HG02763 (cell line): ENCODE measurements around the gene YPEL5.

Source experiments
- ATAC-seq: cut with Tn5 transposase; IDR thresholded peaks from one replicate; pipeline ENCODE4 v1.9.1; 2021; ENCODE audit warnings: mild to moderate bottlenecking, moderate library complexity; ENCODE audit not compliant: unreplicated experiment

The YPEL5 gene

GRCh38 chr2:30201990-30202389 is 55.2 kb downstream of the YPEL5 start:
- no peak for ATAC-seq

- ATAC-seq: no peak
Observed at GRCh38 chr2:30203156-30203555, 56.3 kb downstream of the YPEL5 start.

DNA sequence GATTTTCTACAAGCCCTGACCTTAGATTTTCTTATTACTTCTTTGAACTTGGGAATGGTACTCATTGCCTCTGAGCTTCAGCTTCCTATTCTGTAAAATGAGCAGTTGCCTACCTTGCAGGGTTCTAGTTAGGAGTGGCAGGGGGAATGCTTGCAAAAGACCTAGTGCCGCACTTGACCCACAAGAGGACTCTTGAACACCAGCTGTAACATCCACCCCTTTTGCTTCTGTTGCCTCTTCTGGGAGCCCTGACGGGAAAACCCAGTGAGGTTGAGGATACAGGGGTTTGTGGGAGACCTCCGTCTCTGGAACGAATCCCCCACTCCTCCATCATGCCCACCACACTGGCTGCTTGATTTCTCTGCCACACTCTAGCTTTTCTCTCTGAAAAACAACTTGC is 57.5 kb downstream of the YPEL5 start:
- no peak for ATAC-seq

DNA sequence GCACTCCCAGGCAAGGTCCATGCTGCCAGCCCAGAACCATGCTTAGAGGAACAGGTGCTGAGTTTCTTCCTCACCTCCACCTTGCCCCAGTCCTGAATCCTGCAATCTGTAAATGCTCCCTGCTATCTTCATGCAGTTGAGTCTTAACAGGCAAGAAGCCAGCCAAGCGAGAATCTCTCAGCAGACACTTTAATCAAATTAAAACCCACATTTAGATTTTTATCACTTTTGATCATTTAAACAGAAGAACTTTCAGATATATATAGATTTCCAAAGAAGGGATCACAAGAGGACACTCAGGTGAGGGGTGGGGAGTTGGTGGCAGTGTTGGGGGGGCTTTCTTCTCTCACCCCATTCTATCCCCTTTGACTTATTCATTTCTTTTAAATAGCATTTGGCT is 58.6 kb downstream of the YPEL5 start:
- ATAC-seq: no peak

DNA sequence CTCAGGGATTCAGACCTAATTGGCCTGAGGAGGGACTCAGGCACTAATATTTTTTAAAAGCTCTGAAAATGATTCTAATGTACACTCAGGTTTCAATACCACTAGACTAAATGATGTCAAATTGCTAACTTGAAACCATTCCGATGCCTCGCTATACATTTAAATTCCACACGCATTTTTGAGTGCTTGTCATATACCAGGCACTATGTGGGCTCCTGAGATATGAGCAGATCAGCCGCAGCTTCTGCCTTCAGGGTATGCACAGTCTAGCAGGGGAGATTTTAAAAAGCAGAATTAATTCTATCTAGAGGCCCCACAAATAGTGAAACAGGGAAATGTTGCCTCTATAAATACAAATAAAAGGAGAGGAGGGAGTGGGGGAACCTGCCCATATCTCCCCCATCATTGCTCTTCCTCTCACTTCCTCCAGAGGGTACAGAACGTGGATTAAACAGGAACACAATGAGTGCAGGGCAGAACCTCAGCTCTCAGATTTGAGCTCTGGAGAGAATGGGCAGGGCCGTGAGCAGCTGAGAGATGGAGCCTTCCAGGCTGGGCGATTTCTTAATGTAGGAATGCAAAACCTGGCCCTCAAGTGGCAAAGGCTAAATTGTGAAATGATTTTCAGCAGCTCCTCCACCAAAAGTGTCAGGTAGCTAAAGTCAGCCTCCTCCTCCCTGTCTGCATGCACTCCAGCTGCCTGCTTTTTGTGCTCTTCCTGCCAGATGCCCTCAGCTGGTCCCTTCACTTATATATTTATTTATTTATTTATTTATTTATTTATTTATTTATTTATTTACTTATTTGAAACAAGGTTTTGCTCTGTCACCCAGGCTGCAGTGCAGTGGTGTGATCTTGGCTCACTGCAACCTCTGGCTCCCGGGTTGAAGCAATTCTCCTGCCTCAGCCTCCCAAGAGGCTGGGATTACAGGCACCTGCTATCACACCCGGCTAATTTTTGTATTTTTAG is 59.9 kb downstream of the YPEL5 start:
- ATAC-seq: no peak

GRCh38 chr2:30208453-30208852 is 61.6 kb downstream of the YPEL5 start:
- no peak for ATAC-seq

GRCh38 chr2:30209227-30209626 is 62.4 kb downstream of the YPEL5 start:
- ATAC-seq: no peak
